GM12878 (cell line): ENCODE data around the gene ASMTL. TPM values are rescaled to one million over a fixed set of nuclear protein-coding genes. Genes with fewer than 3 reads are reported as not detected.

Source experiments
- DPF2 ChIP-seq: fragments of 450-650 bp; IDR thresholded peaks from 2 replicates; pipeline ENCODE4 v1.6.1; 2017; ENCODE audit warnings: mild to moderate bottlenecking
- E2F8 ChIP-seq: fragments of 450-650 bp; IDR thresholded peaks from 2 replicates; pipeline ENCODE4 v1.6.1; 2018; ENCODE audit warnings: mild to moderate bottlenecking, low read depth, moderate library complexity; ENCODE audit not compliant: partially characterized antibody
- HCFC1 ChIP-seq: fragments of 150-350 bp; IDR thresholded peaks from 2 replicates; pipeline ENCODE4 v1.6.1; 2014; ENCODE audit warnings: low read length
- MEF2A ChIP-seq: IDR thresholded peaks from 2 replicates; pipeline ENCODE4 v1.6.1; 2011; ENCODE audit warnings: low read depth, mild to moderate bottlenecking, low read length, moderate library complexity; ENCODE audit not compliant: insufficient read depth
- MEF2B ChIP-seq: fragments of 450-650 bp; IDR thresholded peaks from 2 replicates; pipeline ENCODE4 v1.6.1; 2018; ENCODE audit warnings: mild to moderate bottlenecking, moderate library complexity; ENCODE audit not compliant: partially characterized antibody, poor library complexity, severe bottlenecking
- PAX5 ChIP-seq: IDR thresholded peaks from 2 replicates; pipeline ENCODE4 v1.6.1; 2011; ENCODE audit warnings: low read depth, low read length, borderline replicate concordance
- POLR2AphosphoS2 ChIP-seq: IDR thresholded peaks from 2 replicates; pipeline ENCODE4 v1.6.1; 2011; ENCODE audit warnings: low read depth, mild to moderate bottlenecking, low read length, improper control_type of control experiment, moderate library complexity
- POU2F2 ChIP-seq: IDR thresholded peaks from 3 replicates; pipeline ENCODE4 v1.6.1; 2011; ENCODE audit warnings: low read depth, mild to moderate bottlenecking, low read length, borderline replicate concordance
- SRF ChIP-seq, 2 experiments: IDR thresholded peaks; 2 replicates each; pipeline ENCODE4 v1.6.1; 2011; ENCODE audit warnings: low read depth in 2 of 2, low read length in 2 of 2, mild to moderate bottlenecking in 1 of 2, moderate library complexity in 1 of 2
- TAF1 ChIP-seq: IDR thresholded peaks from 2 replicates; pipeline ENCODE4 v1.6.1; 2011; ENCODE audit warnings: mild to moderate bottlenecking, low read depth, low read length, borderline replicate concordance
- TBL1XR1 ChIP-seq: IDR thresholded peaks from 2 replicates; pipeline ENCODE4 v1.6.1; 2012; ENCODE audit warnings: low read depth, low read length, improper control_type of control experiment
- TCF12 ChIP-seq: IDR thresholded peaks from 2 replicates; pipeline ENCODE4 v1.6.1; 2011; ENCODE audit warnings: low read depth, mild to moderate bottlenecking, low read length
- WRNIP1 ChIP-seq: IDR thresholded peaks from 2 replicates; pipeline ENCODE4 v1.6.1; 2011; ENCODE audit warnings: low read depth, low read length, improper control_type of control experiment, borderline replicate concordance
- YY1 ChIP-seq: IDR thresholded peaks from 2 replicates; pipeline ENCODE4 v1.6.1; 2011; ENCODE audit warnings: low read depth, mild to moderate bottlenecking, low read length
- ZBTB40 ChIP-seq: fragments of 450-650 bp; IDR thresholded peaks from 2 replicates; pipeline ENCODE4 v1.6.1; 2016; ENCODE audit warnings: mild to moderate bottlenecking, moderate library complexity, borderline replicate concordance
- ZNF207 ChIP-seq: fragments of 450-650 bp; IDR thresholded peaks from 2 replicates; pipeline ENCODE4 v1.6.1; 2014; ENCODE audit warnings: antibody characterized with exemption, mild to moderate bottlenecking, borderline replicate concordance
- ZSCAN29 ChIP-seq: fragments of 450-650 bp; IDR thresholded peaks from 2 replicates; pipeline ENCODE4 v1.6.1; 2017; ENCODE audit warnings: mild to moderate bottlenecking, moderate library complexity
- ZZZ3 ChIP-seq: IDR thresholded peaks from 2 replicates; pipeline ENCODE4 v1.6.1; 2011; ENCODE audit warnings: low read depth; ENCODE audit not compliant: control insufficient read depth, insufficient read length
- polyA plus RNA-seq, 11 experiments: library from polyadenylated mRNA; depleted of rRNA in 4 of 11; unstranded in 6 of 11; stranded (reverse) in 5 of 11; fragments of >200 nt; fragmentation: Nextera tagmentation in 4 of 11; fragmentation: Illumina TruSeq in 1 of 11; extraction: Ambion mirVana in 4 of 11; extraction: Trizol in 1 of 11; gene quantifications; 1 replicate in 1 of 11; 2 replicates in 10 of 11; pipeline versions ENCODE4 v1.2.1 to v1.2.3, GENCODE V29; 2011 to 2016; ENCODE audit warnings: inconsistent platforms in 2 of 11, missing spikeins in 2 of 11, low read depth in 1 of 11
- total RNA-seq, 4 experiments: library from RNA; depleted of rRNA in 3 of 4; stranded (reverse); fragments of >200 nt in 3 of 4; fragmentation: Illumina TruSeq in 1 of 4; extraction: Trizol in 1 of 4; gene quantifications; 2 replicates each; pipeline versions ENCODE4 v1.2.1 to v1.2.3, GENCODE V29; 2013 to 2021
- TF ChIP-seq, protein P1 (sequence below): IDR thresholded peaks from 2 replicates; pipeline ENCODE4 v1.6.1; 2012; ENCODE audit warnings: low read depth, low read length, improper control_type of control experiment
- TF ChIP-seq, protein P2 (sequence below): IDR thresholded peaks from 2 replicates; pipeline ENCODE4 v1.6.1; 2011; ENCODE audit warnings: mild to moderate bottlenecking, low read depth, low read length, moderate library complexity; ENCODE audit not compliant: insufficient replicate concordance

Gene ASMTL
- total and polyA plus RNA-seq, 10 of the 15 experiments (the other 5 are each of a cell fraction or from before 2014, with no cell fraction given) = 1.6 to 51.9 (median 32.1) TPM

GRCh38 chrX:1452516-1453394 lies at the start of gene ASMTL (continued):
- TF ChIP-seq DPF2 (peak; percentile 25; the same call in 1 of the 2 replicates), PAX5 (peak; percentile 96), TBL1XR1 (no peak), ZBTB40 (peak; percentile 51; the same call in 1 of the 2 replicates), ZNF207 (0 out of 2 replicates have a peak, but pooled peaks have one; percentile 61), TCF12 (peak; percentile 53; the same call in 1 of the 2 replicates), ZZZ3 (no peak), ZSCAN29 (no peak), TAF1 (peak; percentile 98), MEF2B (peak; percentile 1), YY1 (0 out of 2 replicates have a peak, but pooled peaks have one; percentile 75), POU2F2 (peak; percentile 82; the same call in 2 of the 3 replicates), POLR2AphosphoS2 (peak; percentile 69; the same call in 1 of the 2 replicates), MEF2A (no peak), E2F8 (no peak), SRF (IDR thresholded peaks at IDR 0.05; ENCODE audit: low read depth in 2 of 2, low read length in 2 of 2) (no peak; a peak in 1 of 4 replicates), HCFC1 (no peak), WRNIP1 (no peak)
- TF ChIP-seq, protein P1, sequence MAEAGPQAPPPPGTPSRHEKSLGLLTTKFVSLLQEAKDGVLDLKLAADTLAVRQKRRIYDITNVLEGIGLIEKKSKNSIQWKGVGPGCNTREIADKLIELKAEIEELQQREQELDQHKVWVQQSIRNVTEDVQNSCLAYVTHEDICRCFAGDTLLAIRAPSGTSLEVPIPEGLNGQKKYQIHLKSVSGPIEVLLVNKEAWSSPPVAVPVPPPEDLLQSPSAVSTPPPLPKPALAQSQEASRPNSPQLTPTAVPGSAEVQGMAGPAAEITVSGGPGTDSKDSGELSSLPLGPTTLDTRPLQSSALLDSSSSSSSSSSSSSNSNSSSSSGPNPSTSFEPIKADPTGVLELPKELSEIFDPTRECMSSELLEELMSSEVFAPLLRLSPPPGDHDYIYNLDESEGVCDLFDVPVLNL = no peak
- TF ChIP-seq, protein P2, sequence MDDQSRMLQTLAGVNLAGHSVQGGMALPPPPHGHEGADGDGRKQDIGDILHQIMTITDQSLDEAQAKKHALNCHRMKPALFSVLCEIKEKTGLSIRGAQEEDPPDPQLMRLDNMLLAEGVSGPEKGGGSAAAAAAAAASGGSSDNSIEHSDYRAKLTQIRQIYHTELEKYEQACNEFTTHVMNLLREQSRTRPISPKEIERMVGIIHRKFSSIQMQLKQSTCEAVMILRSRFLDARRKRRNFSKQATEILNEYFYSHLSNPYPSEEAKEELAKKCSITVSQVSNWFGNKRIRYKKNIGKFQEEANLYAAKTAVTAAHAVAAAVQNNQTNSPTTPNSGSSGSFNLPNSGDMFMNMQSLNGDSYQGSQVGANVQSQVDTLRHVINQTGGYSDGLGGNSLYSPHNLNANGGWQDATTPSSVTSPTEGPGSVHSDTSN = no peak
